Chondrocyte (in vitro differentiated cells): ENCODE data around the gene KCNN1. TPM values are rescaled to one million over a fixed set of nuclear protein-coding genes. Genes with fewer than 3 reads are reported as not detected.

ENCODE experiments used
- DNase-seq: peaks from one replicate; pipeline ENCODE4 v3.0.0; 2021; ENCODE audit warnings: mixed read lengths, low spot score
- H3K27ac Mint-ChIP-seq: one replicate; pipeline ENCODE4 v1.8.0; 2021; ENCODE audit warnings: mild to moderate bottlenecking, moderate library complexity, mixed read lengths; ENCODE audit not compliant: unreplicated experiment
- H3K27me3 Mint-ChIP-seq: 2 replicates; pipeline ENCODE4 v1.8.0; 2021; ENCODE audit warnings: low read depth, mixed read lengths
- H3K36me3 Mint-ChIP-seq: 2 replicates; pipeline ENCODE4 v1.8.0; 2021; ENCODE audit warnings: low read depth, mixed read lengths
- H3K4me1 Mint-ChIP-seq: 2 replicates; pipeline ENCODE4 v1.8.0; 2021; ENCODE audit warnings: low read depth, mild to moderate bottlenecking, mixed read lengths
- H3K4me3 Mint-ChIP-seq: one replicate; pipeline ENCODE4 v1.8.0; 2021; ENCODE audit warnings: mild to moderate bottlenecking, moderate library complexity, mixed read lengths; ENCODE audit not compliant: unreplicated experiment
- H3K9me3 Mint-ChIP-seq: 2 replicates; pipeline ENCODE4 v1.8.0; 2021; ENCODE audit warnings: low read depth, mixed read lengths
- total RNA-seq: library from RNA; stranded (reverse); gene quantifications from 3 replicates; pipeline ENCODE4 v1.2.1, GENCODE V29; 2021
- TF ChIP-seq, protein P1 (sequence below): fragments of 200-600 bp; sonication (generic); IDR thresholded peaks from 2 replicates; pipeline ENCODE4 v1.5.0; 2021; ENCODE audit warnings: antibody characterized with exemption, mild to moderate bottlenecking, moderate library complexity

Gene KCNN1
- total RNA-seq, 1 donor from 2014 or later: not detected

DNA sequence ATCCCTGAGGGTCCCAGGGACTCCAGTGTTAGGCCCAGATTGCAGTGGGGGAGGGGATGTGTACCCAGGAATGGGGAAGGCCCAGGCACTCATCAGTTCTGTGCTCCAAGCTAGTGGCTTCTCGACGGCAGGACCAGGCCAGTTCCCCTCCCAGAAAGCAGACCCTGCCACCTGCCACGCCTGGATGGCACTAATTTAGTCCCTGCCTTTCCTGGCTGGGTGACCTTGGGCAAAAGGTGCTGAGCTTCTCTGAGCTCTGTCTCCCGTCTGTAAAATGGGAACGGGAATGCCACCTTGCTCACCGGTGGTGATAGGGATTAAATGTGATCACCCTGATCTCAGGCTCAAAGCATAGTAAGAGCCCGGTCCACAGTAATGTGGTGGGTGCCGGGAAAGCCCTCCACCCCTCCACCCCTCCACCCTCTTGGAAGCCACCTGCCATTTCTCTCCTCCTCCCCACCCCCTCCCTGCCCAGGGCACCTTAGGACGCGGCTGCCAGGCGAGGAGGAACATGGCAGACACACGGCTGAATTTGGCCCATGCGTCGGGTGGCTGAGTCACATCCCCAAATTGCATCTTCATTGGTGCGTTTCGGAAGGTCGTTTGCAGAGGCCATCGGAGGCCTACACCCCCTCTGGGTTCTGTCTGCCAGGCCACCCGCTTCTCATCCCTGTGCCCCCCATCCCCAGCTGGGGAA lies 2.3 kb downstream of the KCNN1 start:
- no peak for DNase-seq
- TF ChIP-seq, protein P1, sequence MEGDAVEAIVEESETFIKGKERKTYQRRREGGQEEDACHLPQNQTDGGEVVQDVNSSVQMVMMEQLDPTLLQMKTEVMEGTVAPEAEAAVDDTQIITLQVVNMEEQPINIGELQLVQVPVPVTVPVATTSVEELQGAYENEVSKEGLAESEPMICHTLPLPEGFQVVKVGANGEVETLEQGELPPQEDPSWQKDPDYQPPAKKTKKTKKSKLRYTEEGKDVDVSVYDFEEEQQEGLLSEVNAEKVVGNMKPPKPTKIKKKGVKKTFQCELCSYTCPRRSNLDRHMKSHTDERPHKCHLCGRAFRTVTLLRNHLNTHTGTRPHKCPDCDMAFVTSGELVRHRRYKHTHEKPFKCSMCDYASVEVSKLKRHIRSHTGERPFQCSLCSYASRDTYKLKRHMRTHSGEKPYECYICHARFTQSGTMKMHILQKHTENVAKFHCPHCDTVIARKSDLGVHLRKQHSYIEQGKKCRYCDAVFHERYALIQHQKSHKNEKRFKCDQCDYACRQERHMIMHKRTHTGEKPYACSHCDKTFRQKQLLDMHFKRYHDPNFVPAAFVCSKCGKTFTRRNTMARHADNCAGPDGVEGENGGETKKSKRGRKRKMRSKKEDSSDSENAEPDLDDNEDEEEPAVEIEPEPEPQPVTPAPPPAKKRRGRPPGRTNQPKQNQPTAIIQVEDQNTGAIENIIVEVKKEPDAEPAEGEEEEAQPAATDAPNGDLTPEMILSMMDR: no peak
- Mint-ChIP-seq H3K36me3 (peaks cover 1% of the 10 kb centered on the region), H3K4me1 (peaks cover 8% of the 10 kb centered on the region), H3K27ac (no peak overlapping the region), H3K4me3 (no peak overlapping the region), H3K9me3 (no peaks in the 10 kb centered on the region), H3K27me3 (peaks cover 34% of the 10 kb centered on the region)

DNA sequence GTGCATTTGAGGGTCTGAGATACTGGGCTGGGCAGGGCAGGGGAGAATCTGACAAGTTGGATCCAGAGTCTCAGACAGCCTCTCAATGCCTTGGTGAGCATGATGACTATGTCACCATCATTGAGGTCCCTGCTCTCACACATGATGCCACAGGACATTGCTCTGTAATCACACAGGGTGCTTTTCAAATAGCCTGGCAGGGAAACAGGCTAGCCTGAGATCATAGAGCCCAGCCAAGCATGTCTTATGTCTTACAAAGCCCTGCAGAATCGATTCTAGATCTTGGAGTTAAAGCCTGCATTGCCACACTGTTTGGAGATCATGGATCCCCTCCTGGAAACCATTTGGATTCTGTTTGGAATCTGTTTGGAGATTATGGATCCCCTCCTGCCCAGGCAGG lies 5.3 kb downstream of the KCNN1 start:
- no peak overlapping the region for H3K4me3 Mint-ChIP-seq
- H3K4me1 Mint-ChIP-seq: peaks cover 3% of the 10 kb centered on the region
- TF ChIP-seq, protein P1: no peak
- DNase-seq: no peak
- H3K9me3 Mint-ChIP-seq: no peaks in the 10 kb centered on the region
- no peaks in the 10 kb centered on the region for H3K36me3 Mint-ChIP-seq
- H3K27me3 Mint-ChIP-seq: peaks cover 12% of the 10 kb centered on the region
- H3K27ac Mint-ChIP-seq: no peak overlapping the region

DNA sequence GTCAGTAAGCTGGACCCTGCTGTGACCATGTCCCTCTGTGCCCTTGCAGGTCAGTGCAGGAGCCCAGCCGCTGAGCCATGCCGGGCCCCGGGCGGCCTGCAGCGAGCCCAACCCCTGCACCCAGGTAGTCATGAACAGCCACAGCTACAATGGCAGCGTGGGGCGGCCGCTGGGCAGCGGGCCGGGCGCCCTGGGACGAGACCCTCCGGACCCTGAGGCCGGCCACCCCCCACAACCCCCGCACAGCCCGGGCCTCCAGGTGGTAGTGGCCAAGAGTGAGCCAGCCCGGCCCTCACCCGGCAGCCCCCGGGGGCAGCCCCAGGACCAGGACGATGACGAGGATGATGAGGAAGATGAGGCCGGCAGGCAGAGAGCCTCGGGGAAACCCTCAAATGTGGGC lies 6.9 kb downstream of the KCNN1 start:
- no peak for DNase-seq
- Mint-ChIP-seq H3K4me1 (no peaks in the 10 kb centered on the region), H3K9me3 (no peaks in the 10 kb centered on the region), H3K27ac (no peak overlapping the region), H3K4me3 (no peak overlapping the region), H3K36me3 (no peaks in the 10 kb centered on the region), H3K27me3 (peaks cover 7% of the 10 kb centered on the region)
- TF ChIP-seq, protein P1: no peak

DNA sequence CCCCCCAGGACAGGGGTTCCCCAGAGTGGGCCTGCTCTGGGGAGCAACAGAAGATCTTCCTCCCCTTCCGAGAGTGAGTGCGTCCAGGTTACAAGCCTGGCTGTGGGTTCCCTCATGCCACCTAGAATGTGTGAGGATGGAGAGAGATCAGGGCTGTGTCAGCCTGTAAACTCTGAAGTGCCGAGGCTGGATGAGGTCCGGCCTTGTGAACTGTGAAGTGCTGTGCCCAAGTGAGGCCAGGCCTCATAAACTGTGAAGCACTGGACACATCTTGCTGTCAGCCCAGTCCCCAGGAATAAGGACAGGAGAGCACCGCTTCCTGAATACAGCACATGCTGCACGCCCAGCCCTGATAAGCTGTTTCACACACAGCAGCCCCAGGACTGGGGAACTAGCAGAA lies 7.6 kb downstream of the KCNN1 start:
- Mint-ChIP-seq H3K27ac (no peak overlapping the region), H3K27me3 (peaks cover 7% of the 10 kb centered on the region), H3K9me3 (no peaks in the 10 kb centered on the region), H3K4me1 (no peaks in the 10 kb centered on the region), H3K36me3 (no peaks in the 10 kb centered on the region), H3K4me3 (no peak overlapping the region)
- DNase-seq: no peak
- TF ChIP-seq, protein P1: no peak

DNA sequence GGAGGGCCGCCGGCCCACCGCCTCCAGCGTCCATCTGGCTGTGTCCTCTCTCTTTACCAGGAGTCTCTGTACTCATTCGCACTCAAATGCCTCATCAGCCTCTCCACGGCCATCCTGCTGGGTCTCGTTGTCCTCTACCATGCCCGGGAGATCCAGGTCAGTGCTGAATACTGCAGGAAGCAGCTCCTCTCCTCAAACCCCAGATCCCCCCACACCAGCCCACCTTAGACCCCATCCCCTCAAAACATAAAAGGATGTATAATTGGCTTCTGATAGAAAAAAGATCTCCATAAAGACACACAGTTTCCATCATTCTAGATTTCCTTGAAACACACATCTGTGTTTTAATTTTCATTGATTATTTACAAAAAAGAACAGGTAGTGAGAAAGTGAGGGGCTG lies 8.1 kb downstream of the KCNN1 start:
- Mint-ChIP-seq H3K27me3 (peaks cover 7% of the 10 kb centered on the region), H3K4me1 (no peaks in the 10 kb centered on the region), H3K4me3 (no peak overlapping the region), H3K9me3 (no peaks in the 10 kb centered on the region), H3K36me3 (no peaks in the 10 kb centered on the region), H3K27ac (no peak overlapping the region)
- DNase-seq: no peak
- TF ChIP-seq, protein P1: no peak
